SU-DHL-6 (cell line): ENCODE measurements around the gene MREG.

Source experiments
- H2AFZ ChIP-seq: fragments of 200-600 bp; sonication (generic); 2 replicates; pipeline ENCODE4 v1.6.1; 2014; ENCODE audit warnings: low read depth, mild to moderate bottlenecking, moderate library complexity, mixed read lengths, antibody characterized with exemption, low read length; ENCODE audit not compliant: severe bottlenecking
- H3F3A ChIP-seq: fragments of 200-600 bp; shearing (Covaris generic); 2 replicates; pipeline ENCODE4 v1.6.0; 2016; ENCODE audit warnings: antibody characterized with exemption, mild to moderate bottlenecking; ENCODE audit not compliant: insufficient read depth
- H3K27ac ChIP-seq: fragments of 200-600 bp; sonication (generic); 2 replicates; pipeline ENCODE4 v1.5.1; 2016; ENCODE audit warnings: low read depth, mild to moderate bottlenecking, low read length, moderate library complexity, mixed read lengths
- H3K27me3 ChIP-seq: fragments of 200-600 bp; sonication (generic), shearing (Covaris generic); 2 replicates; pipeline ENCODE4 v1.6.0; 2014; ENCODE audit warnings: mild to moderate bottlenecking, low read length
- H3K36me3 ChIP-seq: fragments of 200-600 bp; sonication (generic); 2 replicates; pipeline ENCODE4 v1.6.1; 2014; ENCODE audit warnings: mild to moderate bottlenecking, low read length, mixed read lengths
- H3K4me2 ChIP-seq: fragments of 300-600, 200-600 bp; shearing (Covaris generic), sonication (generic); 2 replicates; pipeline ENCODE4 v1.6.0; 2014; ENCODE audit warnings: low read length, low read depth, mild to moderate bottlenecking; ENCODE audit not compliant: poor library complexity, severe bottlenecking
- H3K4me3 ChIP-seq: fragments of 200-600 bp; sonication (generic); 2 replicates; pipeline ENCODE4 v1.5.1; 2014; ENCODE audit warnings: antibody characterized with exemption, low read length, mild to moderate bottlenecking, mixed read lengths; ENCODE audit not compliant: insufficient read depth, poor library complexity, severe bottlenecking
- H3K79me2 ChIP-seq: fragments of 200-600 bp; sonication (generic); 2 replicates; pipeline ENCODE4 v1.6.1; 2014; ENCODE audit warnings: mild to moderate bottlenecking, low read length, moderate library complexity; ENCODE audit not compliant: insufficient read depth
- H3K9ac ChIP-seq: fragments of 200-600 bp; sonication (generic); 2 replicates; pipeline ENCODE4 v1.7.0; 2014; ENCODE audit warnings: mild to moderate bottlenecking, low read length
- H3K9me2 ChIP-seq: fragments of 200-600 bp; sonication (generic); replicated peaks from 2 replicates; pipeline ENCODE4 v1.6.1; 2014; ENCODE audit warnings: low read length; ENCODE audit not compliant: insufficient read depth
- H3K9me3 ChIP-seq: fragments of 200-600 bp; sonication (generic); 2 replicates; pipeline ENCODE4 v1.6.1; 2014; ENCODE audit warnings: low read length, mixed read lengths; ENCODE audit not compliant: insufficient read depth
- H4K20me1 ChIP-seq: fragments of 200-600 bp; sonication (generic); 2 replicates; pipeline ENCODE4 v1.6.1; 2014; ENCODE audit warnings: low read depth, mild to moderate bottlenecking, antibody characterized with exemption, low read length, moderate library complexity, mixed read lengths
- EZH2phosphoT487 ChIP-seq: fragments of 200-600 bp; sonication (generic), shearing (Covaris generic); conservative IDR thresholded peaks from 2 replicates; pipeline ENCODE4 v1.6.1; 2018; ENCODE audit warnings: mild to moderate bottlenecking, antibody characterized with exemption, low read length, moderate library complexity, mixed read lengths
- TF ChIP-seq, protein P1 (sequence below): fragments of 200-600 bp; sonication (generic); IDR thresholded peaks from one replicate; pipeline ENCODE4 v1.5.1; 2017; ENCODE audit warnings: antibody characterized with exemption, mild to moderate bottlenecking, low read length, moderate library complexity; ENCODE audit not compliant: insufficient read depth, poor library complexity, severe bottlenecking

MREG gene

DNA sequence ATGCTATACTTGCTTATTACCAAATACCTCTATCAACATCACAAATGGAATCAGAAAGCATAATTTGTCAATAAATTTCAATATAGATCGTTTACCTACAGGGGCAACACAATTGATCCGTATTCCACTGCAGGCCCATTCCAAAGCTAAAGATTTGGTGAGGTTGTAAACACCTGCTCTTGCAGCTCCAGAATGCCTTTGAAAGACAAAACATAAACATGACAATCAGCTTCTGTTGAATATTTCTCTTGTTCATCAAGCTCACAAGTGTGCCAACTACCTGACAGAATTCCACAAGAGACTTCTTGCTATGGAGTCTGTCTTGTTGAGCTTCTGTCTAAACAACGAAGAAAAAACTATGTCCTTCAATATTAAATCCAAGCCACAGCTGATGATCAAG lies 38.0 kb upstream of the MREG start:
- Histone ChIP-seq H3K9me3 (no peaks in the 10 kb centered on the region), H3K9ac (no peak overlapping the region), H3K9me2 (no peaks in the 10 kb centered on the region), H3K4me3 (no peak overlapping the region), H3F3A (no peaks in the 10 kb centered on the region), H2AFZ (no peak overlapping the region), H3K4me2 (no peak overlapping the region), H3K36me3 (no peaks in the 10 kb centered on the region), H3K79me2 (no peaks in the 10 kb centered on the region), H3K27me3 (no peaks in the 10 kb centered on the region), H3K27ac (no peak overlapping the region), H4K20me1 (no peaks in the 10 kb centered on the region)
- TF ChIP-seq EZH2phosphoT487 = no peak
- TF ChIP-seq, protein P1, sequence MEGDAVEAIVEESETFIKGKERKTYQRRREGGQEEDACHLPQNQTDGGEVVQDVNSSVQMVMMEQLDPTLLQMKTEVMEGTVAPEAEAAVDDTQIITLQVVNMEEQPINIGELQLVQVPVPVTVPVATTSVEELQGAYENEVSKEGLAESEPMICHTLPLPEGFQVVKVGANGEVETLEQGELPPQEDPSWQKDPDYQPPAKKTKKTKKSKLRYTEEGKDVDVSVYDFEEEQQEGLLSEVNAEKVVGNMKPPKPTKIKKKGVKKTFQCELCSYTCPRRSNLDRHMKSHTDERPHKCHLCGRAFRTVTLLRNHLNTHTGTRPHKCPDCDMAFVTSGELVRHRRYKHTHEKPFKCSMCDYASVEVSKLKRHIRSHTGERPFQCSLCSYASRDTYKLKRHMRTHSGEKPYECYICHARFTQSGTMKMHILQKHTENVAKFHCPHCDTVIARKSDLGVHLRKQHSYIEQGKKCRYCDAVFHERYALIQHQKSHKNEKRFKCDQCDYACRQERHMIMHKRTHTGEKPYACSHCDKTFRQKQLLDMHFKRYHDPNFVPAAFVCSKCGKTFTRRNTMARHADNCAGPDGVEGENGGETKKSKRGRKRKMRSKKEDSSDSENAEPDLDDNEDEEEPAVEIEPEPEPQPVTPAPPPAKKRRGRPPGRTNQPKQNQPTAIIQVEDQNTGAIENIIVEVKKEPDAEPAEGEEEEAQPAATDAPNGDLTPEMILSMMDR = no peak

DNA sequence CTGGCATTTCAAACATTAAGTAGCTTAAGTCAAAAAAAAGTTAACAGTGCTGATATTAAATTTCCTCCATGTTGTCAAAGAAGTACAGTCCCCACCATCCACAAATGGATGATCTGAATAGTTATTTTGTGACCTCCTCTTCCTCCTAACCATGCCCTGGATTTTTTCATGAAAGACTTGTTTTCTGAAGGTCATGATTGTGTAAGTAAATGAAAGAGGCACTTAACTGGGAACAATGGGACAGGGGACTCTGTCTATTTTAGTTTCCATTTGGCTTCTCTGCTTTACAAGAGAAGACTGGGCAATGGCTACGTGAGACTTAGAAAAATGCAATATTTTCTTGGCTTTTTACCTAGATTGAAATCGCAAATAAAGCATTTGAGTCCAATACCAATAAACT lies 36.1 kb upstream of the MREG start:
- H3K27ac ChIP-seq = no peak overlapping the region
- H3K4me3 ChIP-seq = no peak overlapping the region

DNA sequence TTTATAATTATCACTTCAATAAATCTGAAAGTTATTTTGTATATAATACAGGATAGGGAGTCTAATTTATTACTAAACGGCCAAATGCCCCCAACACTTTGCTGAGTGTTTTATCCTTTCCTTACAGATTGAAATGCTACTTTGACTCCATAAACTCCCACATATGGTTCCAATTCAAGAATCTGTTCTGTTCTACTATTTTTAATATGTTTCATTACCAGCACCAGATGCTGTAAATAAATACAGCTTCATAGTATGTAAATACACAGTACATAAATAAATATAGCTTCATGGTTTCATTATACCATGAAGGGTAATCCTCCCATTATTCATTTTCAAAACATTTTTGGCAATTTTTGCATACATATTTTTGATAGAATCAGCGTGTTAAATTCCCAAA lies 34.0 kb upstream of the MREG start:
- H3F3A ChIP-seq = no peaks in the 10 kb centered on the region
- no peaks in the 10 kb centered on the region for H3K9me2 ChIP-seq
- TF ChIP-seq EZH2phosphoT487 = no peak
- TF ChIP-seq, protein P1 = no peak
- H3K4me3 ChIP-seq = no peak overlapping the region
- H3K9ac ChIP-seq = no peak overlapping the region
- no peaks in the 10 kb centered on the region for H3K27me3 ChIP-seq
- no peaks in the 10 kb centered on the region for H3K79me2 ChIP-seq
- H2AFZ ChIP-seq = no peak overlapping the region
- H3K9me3 ChIP-seq = no peaks in the 10 kb centered on the region
- no peak overlapping the region for H3K27ac ChIP-seq
- H3K4me2 ChIP-seq = no peak overlapping the region
- H4K20me1 ChIP-seq = no peaks in the 10 kb centered on the region
- H3K36me3 ChIP-seq = no peaks in the 10 kb centered on the region

More for the DNA sequence above, 36.1 kb upstream of the MREG start:
- Histone ChIP-seq H3K9me3 (no peaks in the 10 kb centered on the region), H3K27me3 (no peaks in the 10 kb centered on the region), H3K9me2 (no peaks in the 10 kb centered on the region), H3K36me3 (no peaks in the 10 kb centered on the region), H4K20me1 (no peaks in the 10 kb centered on the region), H2AFZ (no peak overlapping the region), H3F3A (no peaks in the 10 kb centered on the region), H3K4me2 (no peak overlapping the region), H3K9ac (no peak overlapping the region), H3K79me2 (no peaks in the 10 kb centered on the region)
- TF ChIP-seq EZH2phosphoT487 = no peak
- TF ChIP-seq, protein P1 = no peak
